Progenitor cell of endocrine pancreas (in vitro differentiated cells): ENCODE data around the gene FAM180B. TPM values are rescaled to one million over a fixed set of nuclear protein-coding genes. Genes with fewer than 3 reads are reported as not detected.

Experiments
- DNase-seq: peaks from one replicate; pipeline ENCODE4 v3.0.0; 2021; ENCODE audit warnings: low spot score; ENCODE audit not compliant: unreplicated experiment
- H3K27ac Mint-ChIP-seq: 2 replicates; pipeline ENCODE4 v1.8.0; 2021; ENCODE audit warnings: mild to moderate bottlenecking, moderate library complexity, mixed read lengths
- H3K27me3 Mint-ChIP-seq: 2 replicates; pipeline ENCODE4 v1.8.0; 2021; ENCODE audit warnings: mixed read lengths
- H3K36me3 Mint-ChIP-seq: 2 replicates; pipeline ENCODE4 v1.8.0; 2022; ENCODE audit warnings: mixed read lengths; ENCODE audit not compliant: insufficient read depth
- H3K4me1 Mint-ChIP-seq: 2 replicates; pipeline ENCODE4 v1.8.0; 2021; ENCODE audit warnings: low read depth, mixed read lengths
- H3K4me3 Mint-ChIP-seq: 2 replicates; pipeline ENCODE4 v1.8.0; 2021; ENCODE audit warnings: low read depth, mild to moderate bottlenecking, moderate library complexity, mixed read lengths
- H3K9me3 Mint-ChIP-seq: 2 replicates; pipeline ENCODE4 v1.8.0; 2021; ENCODE audit warnings: low read depth, mixed read lengths
- long read RNA-seq: library from polyadenylated mRNA; unstranded; transcript quantifications from one replicate; pipeline ENCODE4 v2.0.0, GENCODE V29; 2020
- total RNA-seq: library from RNA; stranded (reverse); gene quantifications from 2 replicates; pipeline ENCODE4 v1.2.1, GENCODE V29; 2021
- TF ChIP-seq, protein P1 (sequence below): fragments of 200-600 bp; sonication (generic); IDR thresholded peaks from one replicate; pipeline ENCODE4 v1.5.0; 2021; ENCODE audit warnings: antibody characterized with exemption, mild to moderate bottlenecking; ENCODE audit not compliant: unreplicated experiment

FAM180B gene
- 0.26 and 0.29 TPM in 2 replicates for total RNA-seq
- long read RNA-seq: 0 reads

DNA sequence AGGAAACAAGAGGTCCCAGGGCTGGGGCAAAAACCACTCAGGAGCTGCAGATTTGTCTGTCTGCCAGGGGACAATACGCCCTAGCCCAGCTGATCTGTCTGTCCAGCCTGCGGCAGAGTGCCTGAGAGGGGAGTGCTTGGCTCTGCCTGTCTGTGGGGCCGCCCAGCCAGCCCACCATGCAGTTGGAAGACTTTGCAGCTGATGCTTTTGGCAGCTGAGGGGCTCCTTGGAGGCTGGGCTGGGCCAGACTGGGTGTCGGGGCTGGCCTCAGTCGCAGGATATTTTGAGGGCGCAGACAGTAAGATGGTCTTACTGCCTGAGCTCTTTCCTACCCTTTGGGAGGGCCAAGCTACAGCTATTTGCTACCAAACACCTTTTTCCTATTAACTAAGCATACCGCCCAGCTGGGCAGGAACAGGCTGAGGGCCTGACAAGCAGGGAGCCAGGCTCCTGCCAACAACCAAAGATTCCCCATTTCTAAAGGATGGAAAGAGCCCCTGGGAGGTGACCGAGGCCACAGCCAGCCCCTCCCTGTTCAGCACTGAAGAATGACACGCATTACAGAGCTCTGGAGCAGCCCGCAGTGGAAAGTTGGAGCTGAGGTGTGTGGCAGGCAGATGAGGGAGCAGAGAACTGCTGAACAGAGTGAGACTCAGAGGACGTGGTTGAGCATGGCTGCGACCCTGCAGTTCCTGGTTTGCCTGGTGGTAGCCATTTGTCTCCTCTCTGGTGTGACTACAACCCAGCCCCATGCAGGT, at the start of gene FAM180B:
TSS of gene FAM180B (plus strand) at position 581 of the 758 bp plus-strand sequence. CDS start at position 672, 91 bp downstream.
- Mint-ChIP-seq H3K27ac (no peak within 1 kb of the TSS), H3K36me3 (peaks cover 12% of the 10 kb centered on the region), H3K4me1 (no peaks in the 10 kb centered on the region), H3K27me3 (no peaks in the 10 kb centered on the region), H3K4me3 (no peak within 1 kb of the TSS), H3K9me3 (no peaks in the 10 kb centered on the region)
- TF ChIP-seq, protein P1, sequence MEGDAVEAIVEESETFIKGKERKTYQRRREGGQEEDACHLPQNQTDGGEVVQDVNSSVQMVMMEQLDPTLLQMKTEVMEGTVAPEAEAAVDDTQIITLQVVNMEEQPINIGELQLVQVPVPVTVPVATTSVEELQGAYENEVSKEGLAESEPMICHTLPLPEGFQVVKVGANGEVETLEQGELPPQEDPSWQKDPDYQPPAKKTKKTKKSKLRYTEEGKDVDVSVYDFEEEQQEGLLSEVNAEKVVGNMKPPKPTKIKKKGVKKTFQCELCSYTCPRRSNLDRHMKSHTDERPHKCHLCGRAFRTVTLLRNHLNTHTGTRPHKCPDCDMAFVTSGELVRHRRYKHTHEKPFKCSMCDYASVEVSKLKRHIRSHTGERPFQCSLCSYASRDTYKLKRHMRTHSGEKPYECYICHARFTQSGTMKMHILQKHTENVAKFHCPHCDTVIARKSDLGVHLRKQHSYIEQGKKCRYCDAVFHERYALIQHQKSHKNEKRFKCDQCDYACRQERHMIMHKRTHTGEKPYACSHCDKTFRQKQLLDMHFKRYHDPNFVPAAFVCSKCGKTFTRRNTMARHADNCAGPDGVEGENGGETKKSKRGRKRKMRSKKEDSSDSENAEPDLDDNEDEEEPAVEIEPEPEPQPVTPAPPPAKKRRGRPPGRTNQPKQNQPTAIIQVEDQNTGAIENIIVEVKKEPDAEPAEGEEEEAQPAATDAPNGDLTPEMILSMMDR: no peak
- DNase-seq: no peak

DNA sequence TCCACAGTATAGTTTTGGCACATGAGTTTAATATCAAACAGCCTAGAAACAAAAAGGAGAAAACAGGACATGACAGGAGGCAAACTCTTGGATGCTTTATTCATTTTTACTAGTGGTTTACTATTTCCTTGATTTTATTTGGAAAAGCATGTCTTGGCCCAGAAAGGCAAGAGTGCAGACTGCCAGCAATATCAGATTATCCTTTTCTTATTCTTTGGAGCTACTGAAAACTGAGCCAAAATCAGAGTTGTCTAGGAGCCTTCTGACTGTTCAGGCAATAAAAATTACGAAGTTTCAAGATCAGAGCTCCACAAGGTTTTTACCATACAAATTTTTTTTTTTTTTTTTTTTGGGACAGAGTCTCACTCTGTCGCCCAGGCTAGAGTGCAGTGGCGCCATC, 49.6 kb upstream of the FAM180B start:
- H3K27me3 Mint-ChIP-seq: no peaks in the 10 kb centered on the region
- H3K9me3 Mint-ChIP-seq: no peaks in the 10 kb centered on the region
- peaks cover 5% of the 10 kb centered on the region for H3K36me3 Mint-ChIP-seq
- no peak for DNase-seq
- no peak overlapping the region for H3K4me3 Mint-ChIP-seq
- H3K4me1 Mint-ChIP-seq: peaks cover 20% of the 10 kb centered on the region
- TF ChIP-seq, protein P1: no peak
- no peak overlapping the region for H3K27ac Mint-ChIP-seq

- Mint-ChIP-seq H3K9me3 (no peaks in the 10 kb centered on the region), H3K27me3 (no peaks in the 10 kb centered on the region), H3K4me1 (peaks cover 13% of the 10 kb centered on the region), H3K36me3 (peaks cover 5% of the 10 kb centered on the region), H3K27ac (peak overlapping the region; percentile 43), H3K4me3 (no peak overlapping the region)
- DNase-seq: no peak
- TF ChIP-seq, protein P1: no peak
These were observed 47.5 kb upstream of the FAM180B start for GRCh38 chr11:47538741-47539565.

DNA sequence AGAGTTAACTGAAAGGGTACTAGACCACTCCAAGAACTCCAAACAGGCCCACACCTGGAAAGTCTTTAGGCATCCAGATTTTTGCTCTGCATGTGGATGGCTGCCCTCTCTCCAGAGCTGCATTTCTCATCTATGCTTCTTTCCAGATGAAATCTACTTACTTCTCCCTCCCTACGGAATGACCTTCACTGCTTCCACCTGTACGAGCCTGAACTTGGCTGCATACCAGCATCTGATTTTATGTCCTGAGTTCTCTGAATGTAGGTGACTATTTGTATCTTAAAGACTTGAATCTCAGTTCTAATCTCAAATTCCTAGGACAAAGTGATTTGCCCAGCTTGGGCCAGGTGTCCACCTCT, 46.8 kb upstream of the FAM180B start:
- peak overlapping the region; percentile 43 for H3K27ac Mint-ChIP-seq
- no peak overlapping the region for H3K4me3 Mint-ChIP-seq
- no peaks in the 10 kb centered on the region for H3K9me3 Mint-ChIP-seq
- TF ChIP-seq, protein P1: no peak
- no peak for DNase-seq
- peaks cover 13% of the 10 kb centered on the region for H3K4me1 Mint-ChIP-seq
- peaks cover 5% of the 10 kb centered on the region for H3K36me3 Mint-ChIP-seq
- H3K27me3 Mint-ChIP-seq: no peaks in the 10 kb centered on the region

DNA sequence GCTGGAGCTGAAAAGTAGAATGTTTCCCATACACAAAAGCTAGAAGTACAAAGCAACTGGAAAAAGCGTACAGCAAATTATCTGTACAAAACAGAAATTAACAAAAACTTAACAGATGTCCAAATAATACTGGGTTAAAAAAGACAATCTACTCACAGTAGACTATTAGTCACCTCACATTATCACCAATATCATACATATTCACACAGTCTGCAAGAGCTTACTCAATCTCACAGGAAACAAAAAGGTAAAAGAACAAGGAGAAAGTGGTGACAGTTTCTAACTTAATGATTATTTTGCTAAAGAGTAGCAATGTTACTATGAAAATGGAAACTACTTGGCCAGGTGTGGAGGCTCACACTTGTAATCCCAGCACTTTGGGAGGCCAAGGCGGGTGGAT, 45.4 kb upstream of the FAM180B start:
- Mint-ChIP-seq H3K27ac (peak overlapping the region; percentile 58), H3K36me3 (peaks cover 2% of the 10 kb centered on the region), H3K4me1 (peaks cover 9% of the 10 kb centered on the region), H3K27me3 (no peaks in the 10 kb centered on the region), H3K9me3 (no peaks in the 10 kb centered on the region), H3K4me3 (no peak overlapping the region)
- TF ChIP-seq, protein P1: no peak
- no peak for DNase-seq
